C4-2B (cell line): Measurements from ENCODE around the gene CARMIL1.

Experiments
- ZFX ChIP-seq: fragments of 450-650 bp; IDR thresholded peaks from 2 replicates; pipeline ENCODE4 v1.6.1; 2017
- TF ChIP-seq, protein P1 (sequence below): fragments of 450-650 bp; conservative IDR thresholded peaks from 2 replicates; pipeline ENCODE4 v1.5.1; 2017; ENCODE audit warnings: mild to moderate bottlenecking

DNA sequence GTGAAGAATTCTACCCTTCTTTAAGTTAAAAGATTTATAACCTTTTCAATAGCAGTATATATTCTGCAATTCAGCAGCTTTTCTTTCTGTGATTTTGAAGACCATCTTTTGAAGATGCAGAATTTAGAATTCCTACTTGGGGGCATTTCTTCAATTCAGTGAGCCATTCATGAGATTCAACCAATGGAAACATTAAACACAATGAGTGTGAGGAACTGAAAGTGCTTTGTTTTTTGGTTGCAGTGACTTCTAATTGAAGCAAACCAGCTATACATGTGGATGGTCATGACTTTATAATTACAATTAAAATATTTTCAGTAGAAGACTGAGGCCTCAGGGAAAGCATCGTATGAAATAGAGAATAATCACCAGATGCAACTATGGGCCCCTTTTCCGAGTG lies 108.3 kb downstream of the CARMIL1 start:
- TF ChIP-seq, protein P1, sequence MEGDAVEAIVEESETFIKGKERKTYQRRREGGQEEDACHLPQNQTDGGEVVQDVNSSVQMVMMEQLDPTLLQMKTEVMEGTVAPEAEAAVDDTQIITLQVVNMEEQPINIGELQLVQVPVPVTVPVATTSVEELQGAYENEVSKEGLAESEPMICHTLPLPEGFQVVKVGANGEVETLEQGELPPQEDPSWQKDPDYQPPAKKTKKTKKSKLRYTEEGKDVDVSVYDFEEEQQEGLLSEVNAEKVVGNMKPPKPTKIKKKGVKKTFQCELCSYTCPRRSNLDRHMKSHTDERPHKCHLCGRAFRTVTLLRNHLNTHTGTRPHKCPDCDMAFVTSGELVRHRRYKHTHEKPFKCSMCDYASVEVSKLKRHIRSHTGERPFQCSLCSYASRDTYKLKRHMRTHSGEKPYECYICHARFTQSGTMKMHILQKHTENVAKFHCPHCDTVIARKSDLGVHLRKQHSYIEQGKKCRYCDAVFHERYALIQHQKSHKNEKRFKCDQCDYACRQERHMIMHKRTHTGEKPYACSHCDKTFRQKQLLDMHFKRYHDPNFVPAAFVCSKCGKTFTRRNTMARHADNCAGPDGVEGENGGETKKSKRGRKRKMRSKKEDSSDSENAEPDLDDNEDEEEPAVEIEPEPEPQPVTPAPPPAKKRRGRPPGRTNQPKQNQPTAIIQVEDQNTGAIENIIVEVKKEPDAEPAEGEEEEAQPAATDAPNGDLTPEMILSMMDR, result no peak
- TF ChIP-seq ZFX, result no peak
